ENCODE data around the gene DHRS2.

- TF ChIP-seq POLR2A (IDR thresholded peaks at IDR 0.05; ENCODE audit: low read depth): no peak
- TF ChIP-seq POLR2AphosphoS5 (IDR thresholded peaks at IDR 0.05): no peak
These were observed 25.4 kb downstream of the DHRS2 start for GRCh38 chr14:23661542-23661941.
